ENCODE measurements around the gene ENTPD8.

- TF ChIP-seq CTCF (conservative IDR thresholded peaks at IDR 0.05) (no peak), EZH2 (IDR thresholded peaks at IDR 0.05; ENCODE audit: low read depth) (no peak)
Observed at GRCh38 chr9:137435980-137436760, 5.0 kb downstream of the ENTPD8 start.

All from PC-9 (cell line).